ENCODE measurements around the gene USP48. TPM values are rescaled to one million over a fixed set of nuclear protein-coding genes. Genes with fewer than 3 reads are reported as not detected.

Gene USP48
- total and polyA plus RNA-seq, 2 of the 13 experiments (the other 11 are each of a cell fraction or from before 2014, with no cell fraction given): 30.4 to 30.7 TPM

GRCh38 chr1:21669258-21670058 lies 113.5 kb downstream of the USP48 start, which contains the start of gene RAP1GAP (continued):
- TF ChIP-seq ZFP91 (CRISPR knock-in tag; IDR thresholded peaks at IDR 0.05; ENCODE audit: borderline replicate concordance) (peak; percentile 77; the same call in 1 of the 2 replicates), ARNT2 (CRISPR knock-in tag; IDR thresholded peaks at IDR 0.05; ENCODE audit: low read depth) (peak; percentile 26; the same call in 1 of the 2 replicates), ZNF770 (CRISPR knock-in tag; IDR thresholded peaks at IDR 0.05) (no peak), PPARG (CRISPR knock-in tag; conservative IDR thresholded peaks at IDR 0.05) (0 out of 2 replicates have a peak, but pooled peaks have one; percentile 29), PLSCR1 (CRISPR knock-in tag; IDR thresholded peaks at IDR 0.05; ENCODE audit: borderline replicate concordance) (no peak; the same call in 1 of the 2 replicates), MBNL3 (CRISPR knock-in tag; conservative IDR thresholded peaks at IDR 0.05) (no peak), MIER3 (CRISPR knock-in tag; IDR thresholded peaks at IDR 0.05; ENCODE audit: borderline replicate concordance) (no peak; the same call in 1 of the 2 replicates), ZFP41 (CRISPR knock-in tag; IDR thresholded peaks at IDR 0.05; ENCODE audit: borderline replicate concordance) (peak; percentile 59; the same call in 1 of the 2 replicates), CREB1 (IDR thresholded peaks at IDR 0.05) (no peak), CREB1 (CRISPR knock-in tag; IDR thresholded peaks at IDR 0.05) (peak; percentile 71; the same call in 1 of the 2 replicates), ZSCAN12 (CRISPR knock-in tag; IDR thresholded peaks at IDR 0.05) (0 out of 2 replicates have a peak, but pooled peaks have one; percentile 33), ZNF879 (CRISPR knock-in tag; IDR thresholded peaks at IDR 0.05) (no peak; the same call in 1 of the 2 replicates), ZIK1 (CRISPR knock-in tag; IDR thresholded peaks at IDR 0.05; ENCODE audit: borderline replicate concordance, low read depth) (no peak), CREBL2 (CRISPR knock-in tag; IDR thresholded peaks at IDR 0.05; ENCODE audit: borderline replicate concordance) (peak; percentile 34; the same call in 1 of the 2 replicates), PRDM4 (CRISPR knock-in tag; IDR thresholded peaks at IDR 0.05; ENCODE audit: borderline replicate concordance) (no peak), ZFP82 (CRISPR knock-in tag; IDR thresholded peaks at IDR 0.05; ENCODE audit: borderline replicate concordance) (peak; percentile 75), YY1 (IDR thresholded peaks at IDR 0.05; ENCODE audit: insufficient read depth, insufficient replicate concordance, low read depth, low read length) (no peak), ZNF446 (CRISPR knock-in tag; IDR thresholded peaks at IDR 0.05) (no peak), ZNF737 (CRISPR knock-in tag; IDR thresholded peaks at IDR 0.05; ENCODE audit: borderline replicate concordance) (no peak), THAP7 (CRISPR knock-in tag; IDR thresholded peaks at IDR 0.05) (no peak)
